HFF-Myc (cell line): ENCODE measurements around the gene FHIP2A.

ENCODE experiments used
- DNase-seq: peaks from one replicate; pipeline ENCODE4 v3.0.0-alpha.2; 2011; ENCODE audit warnings: low read depth; ENCODE audit errors: extremely low read depth
- H3K4me3 ChIP-seq: replicated peaks from 2 replicates; pipeline ENCODE4 v1.5.1; 2011; ENCODE audit warnings: low read depth, mild to moderate bottlenecking, control low read depth, low read length
- TF ChIP-seq, protein P1 (sequence below): IDR thresholded peaks from 2 replicates; pipeline ENCODE4 v1.5.1; 2012; ENCODE audit warnings: mild to moderate bottlenecking, low read depth, low read length, control low read depth; ENCODE audit errors: missing control alignments

Gene FHIP2A

GRCh38 chr10:114816308-114816707 is 5.3 kb upstream of the FHIP2A start:
- H3K4me3 ChIP-seq = no peak overlapping the region
- TF ChIP-seq, protein P1, sequence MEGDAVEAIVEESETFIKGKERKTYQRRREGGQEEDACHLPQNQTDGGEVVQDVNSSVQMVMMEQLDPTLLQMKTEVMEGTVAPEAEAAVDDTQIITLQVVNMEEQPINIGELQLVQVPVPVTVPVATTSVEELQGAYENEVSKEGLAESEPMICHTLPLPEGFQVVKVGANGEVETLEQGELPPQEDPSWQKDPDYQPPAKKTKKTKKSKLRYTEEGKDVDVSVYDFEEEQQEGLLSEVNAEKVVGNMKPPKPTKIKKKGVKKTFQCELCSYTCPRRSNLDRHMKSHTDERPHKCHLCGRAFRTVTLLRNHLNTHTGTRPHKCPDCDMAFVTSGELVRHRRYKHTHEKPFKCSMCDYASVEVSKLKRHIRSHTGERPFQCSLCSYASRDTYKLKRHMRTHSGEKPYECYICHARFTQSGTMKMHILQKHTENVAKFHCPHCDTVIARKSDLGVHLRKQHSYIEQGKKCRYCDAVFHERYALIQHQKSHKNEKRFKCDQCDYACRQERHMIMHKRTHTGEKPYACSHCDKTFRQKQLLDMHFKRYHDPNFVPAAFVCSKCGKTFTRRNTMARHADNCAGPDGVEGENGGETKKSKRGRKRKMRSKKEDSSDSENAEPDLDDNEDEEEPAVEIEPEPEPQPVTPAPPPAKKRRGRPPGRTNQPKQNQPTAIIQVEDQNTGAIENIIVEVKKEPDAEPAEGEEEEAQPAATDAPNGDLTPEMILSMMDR = no peak
- DNase-seq = no peak

GRCh38 chr10:114819322-114819721 is 2.3 kb upstream of the FHIP2A start:
- no peak overlapping the region for H3K4me3 ChIP-seq
- TF ChIP-seq, protein P1 = no peak
- DNase-seq = no peak

DNA sequence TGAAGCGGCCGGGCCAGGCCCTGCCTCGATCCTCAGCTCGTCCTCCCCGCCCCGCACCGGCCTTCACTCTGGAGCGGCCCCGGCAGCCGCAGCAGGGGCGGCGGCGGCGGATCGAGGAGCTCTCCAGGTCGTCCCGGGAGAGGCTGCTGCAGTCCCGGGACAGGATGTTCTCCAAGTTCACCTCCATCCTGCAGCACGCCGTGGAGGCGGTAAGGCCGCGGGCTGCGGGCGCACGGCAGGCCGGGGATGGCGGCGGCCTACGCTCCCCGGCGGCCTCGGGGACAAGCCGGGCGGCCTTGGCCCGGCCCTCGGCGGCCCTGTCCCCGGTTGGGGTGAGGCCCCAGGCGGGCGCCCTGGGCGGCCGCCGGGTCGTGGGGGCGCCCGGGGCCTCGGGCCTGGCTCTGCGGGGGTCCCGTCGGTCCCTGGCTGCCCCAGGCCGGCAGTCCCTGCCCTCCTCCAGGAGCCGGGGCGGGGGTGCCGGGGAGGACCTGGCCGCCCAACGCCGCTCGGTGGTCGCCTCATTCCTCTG is 399 bp downstream of the FHIP2A start:
- TF ChIP-seq, protein P1 = no peak
- peak overlapping the region; percentile 60 for H3K4me3 ChIP-seq
- DNase-seq = no peak

- peak overlapping the region; percentile 60 for H3K4me3 ChIP-seq
- no peak for DNase-seq
- TF ChIP-seq, protein P1 = no peak
Observed at GRCh38 chr10:114822444-114823076, 980 bp downstream of the FHIP2A start.

- no peak for DNase-seq
- peak overlapping the region; percentile 60 for H3K4me3 ChIP-seq
- TF ChIP-seq, protein P1 = no peak
Observed at GRCh38 chr10:114823077-114823463, 1.5 kb downstream of the FHIP2A start.

DNA sequence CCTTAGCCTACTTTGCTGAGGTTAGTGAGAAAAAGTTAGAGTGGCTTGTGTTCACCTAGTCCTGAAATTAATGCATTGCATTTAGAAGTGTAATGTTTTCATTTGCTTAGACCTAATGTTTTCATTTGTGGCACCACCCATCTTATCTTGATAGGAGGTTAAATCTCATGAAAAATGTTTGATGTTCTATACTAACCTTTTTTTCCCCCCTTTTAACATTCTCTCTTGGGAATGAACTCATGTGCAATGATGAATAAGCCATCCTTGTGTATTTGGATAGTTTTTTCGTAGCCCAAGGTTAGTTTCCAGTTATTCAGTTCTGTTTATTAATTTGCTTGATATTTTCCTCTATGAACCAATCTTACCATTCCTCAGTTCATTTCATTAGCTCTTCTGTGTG is 2.8 kb downstream of the FHIP2A start:
- DNase-seq = no peak
- H3K4me3 ChIP-seq = peak overlapping the region; percentile 4; the same call in 1 of the 2 replicates
- TF ChIP-seq, protein P1 = no peak
